NCI-H2029 treated with DMSO at 0.1 percent for 48 hours (cell line): ENCODE measurements around the gene NEK4.

ENCODE experiments used
- DNase-seq: peaks from one replicate; lab custom pipeline; 2025; lab: John Stamatoyannopoulos, UW

The NEK4 gene

GRCh38 chr3:52792961-52793695 is 22.4 kb upstream of the NEK4 start:
- no peak for DNase-seq

DNA sequence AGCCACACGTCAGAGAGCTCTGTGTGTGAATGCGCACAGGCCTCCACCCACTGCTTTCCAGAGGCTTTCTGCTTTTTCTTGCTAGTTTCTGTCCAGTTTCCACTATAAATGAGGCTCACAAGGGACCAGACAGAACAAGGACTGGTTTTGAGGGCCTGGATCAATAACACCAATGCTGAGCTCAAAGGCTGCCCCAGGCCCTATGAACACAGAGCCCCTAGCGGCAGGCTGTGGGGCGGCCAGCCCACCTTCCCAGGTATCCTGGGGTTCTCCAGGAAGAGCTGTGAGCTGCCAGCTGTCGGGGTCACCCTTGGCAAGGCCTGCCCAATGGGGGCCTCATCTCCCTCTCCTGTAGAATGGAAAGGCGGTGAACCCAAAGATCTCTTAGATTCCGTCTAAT is 21.7 kb upstream of the NEK4 start:
- DNase-seq, result no peak

DNA sequence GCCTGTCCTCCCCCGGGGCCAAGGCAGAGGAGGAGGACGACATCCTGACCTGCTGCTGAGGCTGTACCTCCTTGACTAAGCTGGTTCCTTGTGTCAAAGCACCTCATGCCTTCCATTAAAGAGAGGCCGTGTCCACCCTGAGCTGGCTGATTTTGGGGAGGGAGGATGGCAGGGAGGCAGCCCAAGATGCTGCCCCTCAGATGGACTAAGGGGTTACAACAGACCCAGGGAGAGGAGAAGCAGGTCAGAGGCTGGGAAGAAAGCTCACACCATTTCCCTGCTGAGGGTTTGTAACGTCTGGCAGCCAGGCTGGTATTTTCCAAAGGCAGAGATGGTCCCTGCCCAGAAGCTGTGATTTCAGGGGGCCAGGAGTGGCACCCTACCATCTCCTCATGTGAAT is 21.2 kb upstream of the NEK4 start:
- DNase-seq, result no peak

GRCh38 chr3:52791366-52791765 is 20.6 kb upstream of the NEK4 start:
- no peak for DNase-seq

DNA sequence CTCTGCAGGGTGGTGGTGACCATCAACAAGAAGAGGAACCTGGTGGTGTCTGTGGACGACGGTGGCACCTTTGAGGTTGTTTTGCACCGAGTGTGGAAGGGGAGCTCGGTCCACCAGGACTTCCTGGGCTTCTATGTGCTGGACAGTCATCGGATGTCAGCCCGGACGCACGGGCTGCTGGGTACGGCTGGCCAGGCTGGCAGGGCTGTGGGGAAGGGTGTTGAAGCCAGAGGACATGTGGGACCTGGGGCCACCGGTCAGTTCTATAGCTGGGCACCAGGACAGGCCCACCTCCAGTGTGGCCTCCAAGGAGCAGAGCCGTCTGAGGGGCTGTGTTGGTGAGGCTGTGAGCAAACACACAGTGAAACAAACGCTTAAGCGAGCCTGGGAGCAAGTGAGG is 20.0 kb upstream of the NEK4 start:
- DNase-seq, result no peak

- DNase-seq, result no peak
Measured at GRCh38 chr3:52790337-52790736, 19.6 kb upstream of the NEK4 start.

DNA sequence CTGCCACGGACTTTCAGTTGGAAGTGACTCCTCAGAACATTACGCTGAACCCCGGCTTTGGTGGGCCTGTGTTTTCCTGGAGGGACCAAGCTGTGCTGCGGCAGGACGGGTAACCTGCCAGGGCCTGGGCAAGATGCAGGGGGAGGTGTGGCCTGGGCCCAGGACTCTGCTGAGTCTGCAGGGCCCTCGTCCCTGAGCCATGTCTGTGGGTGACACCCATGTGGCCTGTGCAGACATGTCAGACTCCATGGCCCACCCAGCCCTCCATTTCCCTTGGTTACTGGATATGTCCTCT is 19.0 kb upstream of the NEK4 start:
- DNase-seq, result no peak

- no peak for DNase-seq
Measured at GRCh38 chr3:52788890-52789745, 18.4 kb upstream of the NEK4 start.

DNA sequence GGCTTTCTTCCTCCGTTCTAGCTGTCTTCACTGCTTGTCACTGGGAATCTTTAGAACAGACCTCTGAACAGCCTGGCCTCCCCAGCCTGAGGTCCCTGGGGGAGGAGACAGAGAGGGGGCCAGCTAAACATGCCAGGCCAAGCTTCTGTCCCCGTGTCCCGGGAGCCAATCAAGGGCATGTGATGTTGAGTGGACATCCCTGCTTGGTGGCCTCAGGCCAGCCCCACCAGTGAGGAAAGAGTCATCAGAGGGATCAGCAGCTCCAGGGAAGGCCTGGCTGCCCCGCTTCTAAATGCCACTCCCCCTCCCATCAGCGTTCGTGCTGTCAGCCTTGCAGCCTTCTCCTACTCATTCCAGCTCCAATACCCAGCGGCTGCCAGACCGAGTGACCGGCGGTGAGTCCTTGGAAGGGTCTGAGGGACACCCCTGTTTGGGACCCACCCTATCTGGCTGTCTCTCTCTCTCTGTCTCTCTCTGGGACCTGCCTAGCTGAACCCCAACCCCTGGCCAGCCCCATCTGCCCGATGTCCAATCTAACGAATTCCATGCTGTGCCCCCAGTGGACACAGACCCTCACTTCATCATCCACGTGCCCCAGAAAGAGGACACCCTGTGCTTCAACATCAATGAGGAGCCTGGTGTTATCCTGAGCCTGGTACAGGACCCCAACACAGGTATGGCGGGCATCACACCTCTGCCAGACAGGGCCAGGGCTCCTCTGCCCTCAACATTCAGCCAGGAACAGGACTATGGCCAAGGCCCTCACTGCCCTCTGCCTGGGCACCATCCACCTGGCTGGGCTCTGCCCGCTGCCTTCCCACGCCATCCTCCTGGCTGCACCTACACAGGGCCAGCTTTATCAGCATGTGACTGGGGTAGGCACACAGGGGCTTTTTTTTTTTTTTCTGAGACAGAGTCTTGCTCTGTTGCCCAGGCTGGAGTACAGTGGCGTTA is 17.2 kb upstream of the NEK4 start:
- DNase-seq, result no peak

GRCh38 chr3:52787246-52787645 is 16.5 kb upstream of the NEK4 start:
- no peak for DNase-seq

DNA sequence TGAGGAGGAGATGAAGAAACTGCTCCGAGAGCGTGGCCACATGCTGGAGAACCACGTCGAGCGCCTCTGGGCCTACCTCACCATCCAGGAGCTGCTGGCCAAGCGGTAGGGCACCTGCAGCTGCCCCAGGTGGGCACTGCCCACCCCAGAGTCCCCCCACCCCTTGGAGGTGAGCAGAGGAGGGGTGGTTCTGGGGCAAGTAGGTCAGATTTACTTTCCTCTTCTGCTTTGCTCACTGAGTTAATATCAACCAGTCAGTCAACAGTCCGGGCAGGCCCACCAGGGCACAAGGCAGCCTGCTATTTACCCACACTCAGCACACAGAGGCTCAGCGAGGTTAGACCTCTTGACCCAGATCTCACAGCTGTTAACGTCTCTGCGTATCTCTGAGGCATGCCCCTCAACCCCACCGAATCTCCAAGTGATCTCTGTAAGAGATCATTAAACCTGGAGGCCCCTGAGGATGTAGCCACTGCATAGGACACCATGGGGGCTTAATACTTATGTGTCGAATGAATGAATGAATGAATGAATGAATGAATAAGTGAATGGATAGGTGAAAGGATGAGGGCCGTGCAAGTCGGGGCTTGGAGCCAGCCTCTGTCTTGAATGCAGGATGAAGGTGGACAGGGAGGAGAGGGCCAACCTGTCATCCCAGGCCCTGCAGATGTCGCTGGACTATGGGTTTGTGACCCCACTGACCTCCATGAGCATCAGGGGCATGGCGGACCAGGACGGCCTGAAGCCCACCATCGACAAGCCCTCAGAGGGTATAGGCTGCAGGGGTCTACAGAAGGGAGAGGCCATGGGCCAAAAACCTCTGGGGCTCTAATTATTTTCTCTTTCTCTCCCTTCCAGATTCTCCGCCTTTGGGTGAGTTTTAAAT is 15.8 kb upstream of the NEK4 start:
- DNase-seq, result no peak

DNA sequence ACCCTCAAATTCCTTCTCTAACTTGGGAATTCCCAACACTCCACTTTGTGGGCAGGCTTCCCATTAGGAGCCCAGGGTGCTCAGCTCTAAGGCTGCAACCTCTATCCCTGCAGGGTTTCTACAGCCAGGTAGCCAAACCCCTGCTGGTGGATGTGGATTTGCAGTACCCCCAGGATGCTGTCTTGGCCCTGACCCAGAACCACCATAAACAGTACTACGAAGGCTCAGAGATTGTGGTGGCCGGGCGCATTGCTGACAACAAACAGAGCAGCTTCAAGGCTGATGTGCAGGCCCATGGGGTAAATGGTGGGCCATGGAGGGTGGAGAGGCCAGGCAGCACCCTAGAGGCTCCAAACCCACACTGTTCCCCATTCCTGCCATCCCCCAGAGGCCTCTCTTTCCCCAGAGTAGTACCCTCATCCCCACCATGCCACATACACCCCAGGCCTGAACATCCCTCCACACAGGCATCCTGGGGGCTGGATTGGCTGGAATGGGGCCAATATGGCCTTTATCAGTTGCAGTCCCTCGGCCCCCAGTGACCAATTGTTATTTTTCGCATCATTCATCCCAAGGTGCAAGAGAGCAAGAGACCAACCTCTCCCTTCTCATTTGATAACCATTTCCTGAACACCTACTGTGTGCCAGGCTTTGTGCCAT is 14.3 kb upstream of the NEK4 start:
- no peak for DNase-seq

DNA sequence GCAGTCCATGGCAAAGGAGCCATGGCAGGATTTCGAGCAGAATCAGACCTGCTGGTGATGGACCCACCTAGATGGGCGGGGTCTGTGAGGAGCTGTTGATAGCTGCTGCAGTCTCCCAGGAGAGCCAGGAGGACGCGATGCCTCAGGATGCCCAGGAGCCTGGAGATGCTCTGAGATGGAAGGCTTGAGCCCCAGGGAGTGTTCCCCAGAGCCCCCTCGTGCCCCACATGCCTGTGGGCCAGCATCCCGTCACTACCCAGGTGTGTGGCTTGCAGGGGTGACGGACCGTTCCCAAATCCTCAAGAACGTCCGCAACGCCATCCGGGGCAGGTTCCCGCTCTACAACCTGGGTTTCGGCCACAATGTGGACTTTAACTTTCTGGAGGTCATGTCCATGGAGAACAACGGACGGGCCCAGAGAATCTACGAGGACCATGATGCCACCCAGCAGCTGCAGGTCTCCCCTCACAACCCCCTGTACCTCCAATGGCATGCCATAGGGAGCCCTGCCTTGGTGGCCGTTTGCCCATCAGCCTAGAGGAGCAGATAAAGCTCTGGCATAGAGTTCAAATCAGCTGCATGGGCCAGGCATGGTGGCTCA is 13.4 kb upstream of the NEK4 start:
- no peak for DNase-seq

DNA sequence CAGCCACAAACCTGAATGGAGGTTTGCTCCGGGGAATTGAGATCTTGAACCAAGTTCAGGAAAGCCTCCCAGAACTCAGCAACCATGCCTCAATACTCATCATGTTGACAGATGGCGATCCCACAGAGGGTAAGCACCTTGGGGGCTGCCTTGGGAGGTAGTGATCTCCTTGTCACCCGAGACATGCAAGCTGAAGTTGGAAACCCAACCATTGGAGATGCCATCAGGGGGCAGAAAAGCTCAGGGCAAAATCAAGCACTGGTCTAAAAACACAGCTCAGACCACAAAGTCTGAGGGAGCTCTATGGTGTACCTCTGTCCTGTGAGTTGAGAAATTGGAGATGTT is 12.4 kb upstream of the NEK4 start:
- DNase-seq, result no peak

GRCh38 chr3:52782412-52783210 is 11.9 kb upstream of the NEK4 start:
- no peak for DNase-seq

DNA sequence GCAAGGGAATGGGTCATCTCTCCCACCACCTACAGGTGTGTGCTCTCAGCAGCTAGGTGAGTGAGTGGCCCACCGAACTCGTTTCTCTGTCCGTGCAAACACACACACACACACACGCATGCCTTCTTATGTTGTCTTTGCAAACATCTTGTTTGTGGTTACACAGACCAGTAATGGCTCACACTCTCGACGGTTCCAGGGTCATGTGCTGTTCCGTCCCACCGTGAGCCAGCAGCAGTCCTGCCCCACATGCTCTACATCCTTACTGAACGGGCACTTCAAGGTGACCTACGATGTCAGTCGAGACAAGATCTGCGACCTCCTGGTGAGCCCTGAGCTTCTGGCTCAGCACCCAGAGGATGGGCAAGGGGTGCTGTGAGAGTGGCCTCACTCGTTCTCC is 11.0 kb upstream of the NEK4 start:
- no peak for DNase-seq

- no peak for DNase-seq
Measured at GRCh38 chr3:52779837-52780585, 9.3 kb upstream of the NEK4 start.

DNA sequence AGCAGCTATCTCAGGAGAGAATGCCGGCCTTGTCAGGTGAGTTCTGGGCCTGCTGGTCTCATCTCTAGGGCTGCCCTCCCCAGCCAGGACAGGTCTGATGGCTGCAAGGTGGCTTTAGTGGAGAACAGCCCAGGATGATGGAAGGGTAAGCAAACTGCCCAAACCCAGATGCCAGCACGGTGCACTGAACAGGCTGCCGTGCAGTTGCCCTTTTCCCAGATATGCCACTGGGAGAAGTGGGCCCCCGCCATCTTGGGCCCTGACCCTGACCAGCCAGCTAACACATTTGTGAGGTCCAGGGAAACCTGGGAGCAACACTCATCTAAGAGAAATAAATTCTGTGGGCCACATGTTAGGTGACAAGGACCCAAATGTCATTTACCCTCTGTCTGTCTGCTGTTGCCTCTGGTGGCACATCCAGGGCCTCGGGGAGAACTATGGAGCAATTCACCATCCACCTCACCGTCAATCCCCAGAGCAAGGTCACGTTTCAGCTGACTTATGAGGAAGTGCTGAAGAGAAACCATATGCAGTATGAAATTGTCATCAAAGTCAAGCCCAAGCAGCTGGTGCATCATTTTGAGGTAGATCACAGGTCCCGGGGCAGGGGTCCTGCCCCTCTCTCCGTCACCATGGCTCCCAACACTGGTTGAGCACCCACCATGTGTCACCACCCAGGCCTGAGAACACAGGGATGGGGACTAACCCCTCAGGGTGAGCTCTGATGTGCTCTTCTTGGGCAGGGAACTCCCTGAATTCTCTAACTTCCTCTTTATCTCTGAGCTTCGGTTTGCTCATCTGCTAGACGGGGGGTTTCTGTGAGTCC is 8.5 kb upstream of the NEK4 start:
- no peak for DNase-seq
